T-helper 1 cell (primary cell): ENCODE data around the gene ORC1.

ENCODE experiments used
- DNase-seq, 5 donors: peaks; one replicate each; pipeline ENCODE4 v3.0.0-alpha.2; 2012 to 2020
- total RNA-seq, 4 donors: gene quantifications; one replicate each; lab custom pipeline; 2026; lab: John Stamatoyannopoulos, UW

The ORC1 gene
- total RNA-seq = 2.8 to 3.0 (median 2.9) reads per million in 4 donors

DNA sequence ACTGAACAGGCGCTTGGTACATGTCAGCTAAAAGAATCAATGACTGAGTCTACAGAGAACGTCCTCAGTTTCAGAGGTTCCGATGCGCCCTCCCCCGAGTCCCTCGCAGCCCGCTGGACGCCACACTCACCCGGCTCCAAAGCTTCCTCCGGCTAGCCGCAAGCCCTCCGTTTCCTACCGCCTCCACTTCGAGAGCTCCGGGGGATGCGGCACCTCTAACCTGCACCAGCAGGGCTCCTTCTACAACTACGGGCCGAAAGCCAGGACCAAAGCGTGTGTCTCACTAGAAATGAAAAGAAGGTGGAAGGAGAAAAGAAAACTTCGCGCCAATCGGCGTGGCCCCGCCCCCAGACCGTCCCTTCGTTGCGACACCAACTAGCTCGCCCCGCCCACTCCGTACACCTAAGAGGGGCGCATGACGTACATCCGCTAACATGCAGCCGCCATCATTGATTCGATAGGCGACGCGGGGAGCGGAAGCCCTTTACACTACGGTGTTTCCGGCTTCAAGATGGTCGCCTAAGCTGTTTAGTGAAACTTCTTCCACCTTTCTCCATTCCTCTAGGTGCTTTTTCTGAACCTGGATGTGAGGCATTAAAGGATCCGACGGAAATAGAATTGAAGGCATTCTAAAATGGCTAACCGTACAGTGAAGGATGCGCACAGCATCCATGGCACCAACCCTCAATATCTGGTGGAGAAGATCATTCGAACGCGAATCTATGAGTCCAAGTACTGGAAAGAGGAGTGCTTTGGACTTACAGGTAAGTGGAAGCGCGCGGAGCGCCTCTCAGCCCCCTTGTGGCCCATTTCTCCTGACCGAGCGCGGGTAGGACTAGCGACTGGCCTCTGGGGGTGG is at the start of gene ORC1, which contains the start of gene PRPF38A:
Gene ORC1, minus strand, starts transcription at position 308 of the 859 bp plus-strand sequence. CDS start 2,200 bp downstream, outside the sequence.
Gene PRPF38A, plus strand, starts transcription at position 487 of the 859 bp plus-strand sequence. Its CDS starts 148 bp downstream, at position 635.
- DNase-seq = peak; percentile 96 to 99 (median 97)

DNA sequence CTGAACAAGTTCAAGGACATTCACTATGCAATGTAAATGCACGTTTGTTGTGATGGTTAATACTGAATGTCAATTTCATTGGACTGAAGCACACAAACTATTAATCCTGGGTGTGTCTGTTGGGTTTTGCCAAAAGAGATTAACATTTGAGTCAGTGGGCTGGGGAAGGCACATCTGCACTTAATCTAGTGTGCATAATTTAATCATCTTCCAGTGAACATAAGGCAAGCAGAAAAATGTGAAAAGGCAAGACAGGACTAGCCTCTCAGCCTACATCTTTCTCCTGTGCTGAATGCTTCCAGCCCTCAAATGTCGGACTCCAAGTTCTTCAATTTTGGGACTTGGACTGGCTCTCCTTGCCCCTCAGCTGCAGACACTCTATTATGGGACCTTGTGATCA is 40.2 kb upstream of the ORC1 start:
- DNase-seq = no peak

DNA sequence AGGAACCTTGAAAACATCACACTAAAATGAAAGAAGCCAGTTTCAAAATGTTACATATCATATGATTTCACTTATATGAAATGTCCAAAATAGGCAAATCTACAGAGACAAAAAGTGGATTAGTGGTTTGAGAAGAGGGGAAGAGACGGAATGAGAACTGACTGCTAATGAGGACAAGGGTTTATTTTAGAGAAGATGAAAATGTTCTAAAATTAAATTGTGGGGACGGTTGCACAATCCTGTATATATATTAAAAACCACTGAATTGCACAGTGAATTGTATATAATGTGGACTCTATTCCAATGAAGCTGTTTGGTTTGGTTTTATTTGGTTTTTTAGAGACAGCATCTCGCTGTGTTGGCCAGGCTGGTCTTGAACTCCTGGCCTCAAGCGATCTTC is 35.8 kb upstream of the ORC1 start:
- no peak for DNase-seq

DNA sequence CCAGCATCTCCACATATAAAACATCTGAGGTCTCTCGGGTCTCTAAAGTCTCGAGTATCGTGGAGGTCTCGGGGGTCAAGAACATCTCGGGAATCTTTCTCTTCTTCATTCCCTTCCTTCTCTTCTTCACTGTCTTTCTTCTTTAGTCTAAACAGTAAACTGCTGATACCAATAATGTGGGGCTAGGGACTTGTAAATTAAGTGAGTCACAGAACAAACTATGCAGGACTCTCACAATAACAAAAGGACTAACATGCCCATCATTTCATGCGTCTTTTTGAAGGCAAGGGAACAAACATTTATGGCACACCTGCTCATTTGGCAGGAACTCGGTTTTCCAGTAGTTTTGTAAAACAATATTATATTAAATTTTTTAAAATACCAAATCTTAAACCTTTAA is 32.6 kb upstream of the ORC1 start:
- no peak for DNase-seq

DNA sequence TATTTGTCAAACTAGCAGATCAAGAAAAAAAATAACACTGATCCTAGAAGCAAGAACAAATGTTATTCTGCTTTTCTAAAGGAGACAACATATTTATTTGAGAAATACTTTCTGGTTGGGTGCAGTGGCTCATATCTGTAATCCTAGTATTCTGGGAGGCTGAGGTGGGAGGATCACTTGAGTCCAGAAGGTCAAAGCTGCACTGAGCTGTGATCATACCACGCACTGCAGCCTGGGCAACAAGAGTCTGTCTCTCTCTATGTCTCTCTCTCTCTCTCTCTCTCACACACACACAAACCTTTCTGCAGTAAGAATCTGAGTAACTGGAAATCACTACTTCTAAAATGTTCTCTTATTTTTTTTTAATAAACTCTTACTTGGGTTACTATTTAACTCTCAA is 31.4 kb upstream of the ORC1 start:
- no peak for DNase-seq

DNA sequence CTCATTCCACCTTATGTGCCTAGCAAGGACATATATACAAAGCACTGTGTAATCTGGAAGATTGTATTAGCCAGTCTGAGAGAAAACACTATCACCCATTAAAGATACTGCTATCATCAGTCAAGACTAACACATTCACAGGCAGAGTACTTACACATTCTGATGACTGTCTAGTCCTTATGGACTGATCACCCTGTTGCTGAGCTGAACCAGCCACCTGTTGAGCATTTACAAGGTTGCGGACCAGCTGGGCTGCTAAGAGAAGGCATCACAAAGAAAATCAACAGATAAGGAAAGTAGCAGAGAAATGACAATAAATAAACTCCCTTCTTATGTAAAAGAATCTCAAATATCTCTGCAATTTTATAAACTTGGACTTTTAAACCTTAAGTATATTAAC is 31.0 kb upstream of the ORC1 start:
- DNase-seq = no peak

DNA sequence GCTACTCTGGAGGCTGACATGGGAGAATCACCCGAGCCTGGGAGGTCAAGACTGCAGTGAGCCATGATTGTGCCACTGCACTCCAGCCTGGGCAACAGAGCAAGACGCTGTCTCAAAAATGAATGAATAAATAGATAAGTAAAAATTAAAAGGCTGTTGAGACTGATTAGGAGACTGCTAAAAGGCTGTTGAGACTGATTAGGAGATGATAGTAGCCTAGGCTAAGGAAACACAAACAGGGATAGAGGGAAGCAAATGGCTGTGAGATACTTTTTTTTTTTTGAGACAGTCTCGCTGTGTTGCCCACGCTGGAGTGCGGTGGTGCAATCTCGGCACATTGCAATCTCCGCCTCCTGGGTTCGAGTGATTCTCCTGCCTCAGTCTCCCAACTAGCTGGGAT is 28.6 kb upstream of the ORC1 start:
- DNase-seq = no peak

DNA sequence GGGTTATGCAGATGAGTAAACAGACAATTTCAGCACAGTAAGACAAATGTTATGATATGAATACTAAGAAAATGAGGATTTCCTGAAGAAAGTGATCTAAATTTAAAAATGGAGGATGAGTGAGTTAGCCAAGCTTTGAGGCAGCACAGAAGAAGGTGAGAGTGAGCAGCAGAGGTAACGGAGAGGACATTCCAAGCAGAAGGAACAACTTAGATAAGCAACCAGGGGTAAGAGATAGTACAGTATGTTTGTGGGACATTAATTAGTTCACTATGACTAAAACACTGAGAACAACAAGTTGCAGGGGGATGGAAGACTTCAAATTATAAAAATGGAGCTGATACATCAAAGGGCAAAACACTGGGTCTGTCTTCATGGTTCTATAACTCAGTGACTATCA is 22.9 kb upstream of the ORC1 start:
- DNase-seq = no peak

DNA sequence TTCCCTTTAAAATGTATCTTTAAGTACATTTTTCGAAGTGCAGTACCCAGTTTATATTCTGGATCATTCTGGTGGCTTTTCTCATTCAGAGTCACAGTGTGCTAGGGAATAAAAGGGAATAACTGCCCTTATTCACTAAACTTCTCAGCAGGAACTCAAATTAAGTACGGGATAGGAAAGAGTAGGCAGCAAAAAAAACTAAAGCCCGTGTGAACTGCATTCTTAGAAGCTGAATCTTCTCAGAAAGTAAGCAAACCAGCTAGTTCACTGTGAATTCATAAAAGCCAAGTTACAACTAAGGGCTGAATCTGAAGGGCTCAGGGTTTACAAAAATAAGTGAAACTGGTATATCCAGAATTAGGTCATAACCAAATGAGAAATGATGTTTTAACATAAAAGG is 22.1 kb upstream of the ORC1 start:
- no peak for DNase-seq

DNA sequence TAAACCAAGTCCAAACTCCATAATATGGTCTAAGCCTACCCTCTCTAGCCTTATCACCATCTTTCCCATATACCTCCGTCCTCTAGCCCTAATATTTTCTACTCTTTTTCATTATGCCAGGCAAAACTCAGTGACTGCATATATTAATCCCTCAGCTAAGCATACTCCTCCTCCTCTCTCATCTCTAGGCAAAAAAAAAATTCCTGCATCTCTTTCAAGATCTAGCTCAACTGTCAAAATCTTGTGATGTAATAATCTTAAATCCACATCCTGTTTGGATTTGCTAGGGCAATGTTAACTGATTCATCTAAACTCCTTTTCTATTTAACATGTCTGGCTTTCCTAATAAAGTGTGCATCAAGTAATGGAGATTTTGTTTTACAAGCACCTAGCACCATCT is 20.6 kb upstream of the ORC1 start:
- peak in 1 of 5 donors; percentile 12 for DNase-seq

DNA sequence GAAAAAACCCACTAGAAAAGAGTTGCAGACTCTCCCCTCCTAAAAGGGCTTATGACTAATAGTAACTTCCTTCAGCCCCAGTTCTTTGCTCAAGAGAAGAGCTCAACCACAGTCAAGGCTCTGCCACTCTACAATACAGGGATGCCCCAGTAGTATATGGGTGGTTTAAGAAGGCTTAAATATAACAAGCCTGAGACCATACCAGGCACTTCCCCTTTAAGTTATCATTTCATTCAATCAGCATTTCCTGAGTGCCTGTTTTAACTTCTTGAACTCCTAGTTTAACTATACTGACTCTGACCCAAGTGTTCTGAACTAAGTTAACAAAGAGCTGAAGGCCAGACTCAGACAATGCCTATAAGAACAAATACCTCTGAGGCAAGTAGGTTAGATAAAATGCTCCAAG is 20.0 kb upstream of the ORC1 start:
- peak in 4 of 5 donors; percentile 21 to 82 (median 29) for DNase-seq

DNA sequence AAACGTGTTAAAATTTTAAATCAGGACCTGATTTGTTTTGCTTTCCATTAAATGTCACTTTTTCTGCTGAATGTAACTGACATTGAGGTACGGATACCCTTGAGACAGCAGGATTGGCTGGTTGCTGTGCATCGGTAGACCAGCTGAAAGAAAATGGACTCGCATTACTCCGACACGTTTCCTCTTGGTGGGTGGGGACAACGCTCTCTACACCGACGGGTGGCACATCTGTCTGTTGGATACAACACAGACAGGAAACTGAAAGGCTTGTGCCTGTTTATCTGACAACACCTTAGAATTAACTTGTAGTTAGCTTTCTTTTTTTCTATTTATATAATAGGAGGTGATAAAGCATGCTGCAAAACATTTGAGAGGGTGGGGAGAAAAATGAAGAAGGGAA is 19.5 kb upstream of the ORC1 start:
- DNase-seq = peak; percentile 58 to 90 (median 65)

DNA sequence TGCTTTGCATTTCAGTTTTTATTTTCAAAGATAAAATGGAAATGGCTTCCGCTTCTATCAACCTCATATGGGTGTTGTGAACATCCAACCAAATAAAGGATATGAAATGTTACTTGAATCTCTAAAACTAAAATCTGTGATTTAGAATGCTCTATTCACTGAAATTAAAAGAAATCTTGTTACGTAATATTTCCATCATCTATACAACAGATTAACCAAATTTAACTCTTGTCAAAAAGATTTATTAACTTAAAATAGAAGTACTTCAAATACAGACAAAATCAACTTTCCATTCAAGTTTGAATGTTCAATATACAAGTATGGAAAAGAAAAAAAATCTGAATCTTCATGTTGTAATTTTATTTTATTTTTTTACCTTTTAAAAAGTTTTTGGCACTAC is 18.8 kb upstream of the ORC1 start:
- DNase-seq = no peak

DNA sequence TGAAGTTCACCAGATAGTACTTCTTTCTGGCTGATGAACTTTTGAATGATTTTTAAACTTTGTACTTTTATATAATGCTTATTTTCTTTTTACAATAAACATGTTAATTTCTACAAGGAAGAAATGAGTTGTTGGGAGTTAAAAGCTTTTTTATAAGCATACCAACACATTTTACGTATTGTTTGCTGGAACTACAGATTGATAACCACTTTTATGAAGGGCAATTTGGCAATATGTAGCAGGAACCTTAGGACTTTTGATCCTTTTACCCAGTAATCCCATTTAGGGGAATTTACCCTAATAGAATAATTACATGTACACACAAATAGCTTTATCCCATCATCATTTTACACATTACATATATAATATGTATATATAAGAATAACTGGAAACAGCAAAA is 16.5 kb upstream of the ORC1 start:
- DNase-seq = no peak

DNA sequence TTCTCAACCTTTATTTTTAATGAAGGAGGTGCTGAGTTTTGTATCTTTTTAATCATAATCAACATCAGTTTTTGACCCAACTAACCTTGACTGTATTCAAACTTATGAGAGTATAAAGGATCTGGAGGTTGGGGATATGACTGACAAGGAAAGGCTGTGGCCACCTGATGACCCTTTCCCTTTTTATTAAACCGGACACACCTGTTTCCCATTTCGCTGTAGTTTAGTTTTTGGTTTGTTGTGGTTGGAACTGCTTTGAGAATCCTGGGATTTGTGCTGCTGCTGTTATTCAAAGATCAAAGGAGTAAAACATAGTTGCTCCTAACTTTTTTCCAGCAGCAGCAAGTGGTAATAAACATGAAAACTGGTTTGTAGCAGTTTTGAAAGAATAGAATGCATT is 12.6 kb upstream of the ORC1 start:
- DNase-seq = no peak

DNA sequence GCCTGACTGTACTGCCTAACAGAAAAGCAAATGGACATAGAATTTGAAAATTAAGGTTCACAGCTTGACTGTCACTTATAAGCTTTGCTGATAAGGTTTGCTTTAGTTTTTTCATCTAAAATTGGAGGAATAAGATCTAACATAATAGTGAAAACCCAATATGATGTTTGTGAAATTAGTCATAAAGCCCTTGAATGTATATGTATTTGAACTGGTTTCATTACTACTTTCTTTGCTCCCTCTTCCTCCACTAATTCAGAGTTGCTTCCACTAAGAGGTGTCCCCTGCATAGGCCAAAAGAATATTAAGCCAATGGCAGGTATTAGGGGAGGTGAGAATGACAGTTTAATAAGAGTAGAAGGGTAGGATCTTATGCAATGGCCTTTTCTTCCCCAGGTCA is 10.7 kb upstream of the ORC1 start:
- DNase-seq = no peak

DNA sequence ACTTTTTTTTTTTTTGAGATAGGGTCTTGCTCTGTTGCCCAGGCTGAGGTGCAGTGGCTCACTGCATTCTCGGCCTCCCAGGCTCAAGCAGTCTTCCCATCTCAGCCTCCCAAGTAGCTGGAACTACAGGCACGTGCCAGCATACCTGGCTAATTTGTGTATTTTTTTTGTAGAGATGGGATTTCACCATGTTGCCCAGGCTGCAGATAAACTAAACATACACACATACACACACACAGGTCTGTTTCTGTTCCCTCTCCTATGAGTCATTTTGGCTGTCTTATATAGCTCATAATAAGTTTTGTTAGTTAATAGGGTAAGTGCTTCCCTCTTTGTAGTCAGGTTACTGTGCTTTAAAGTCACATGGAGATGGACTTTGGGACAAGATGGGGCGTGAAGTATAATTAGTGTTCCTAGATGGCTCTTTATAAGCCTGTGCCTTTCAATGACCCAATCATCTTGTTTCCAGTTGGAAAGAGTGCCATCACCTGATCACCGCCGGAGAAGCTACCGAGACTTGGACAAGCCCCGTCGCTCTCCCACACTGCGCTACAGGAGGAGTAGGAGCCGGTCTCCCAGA is 9.3 kb upstream of the ORC1 start:
- DNase-seq = no peak

DNA sequence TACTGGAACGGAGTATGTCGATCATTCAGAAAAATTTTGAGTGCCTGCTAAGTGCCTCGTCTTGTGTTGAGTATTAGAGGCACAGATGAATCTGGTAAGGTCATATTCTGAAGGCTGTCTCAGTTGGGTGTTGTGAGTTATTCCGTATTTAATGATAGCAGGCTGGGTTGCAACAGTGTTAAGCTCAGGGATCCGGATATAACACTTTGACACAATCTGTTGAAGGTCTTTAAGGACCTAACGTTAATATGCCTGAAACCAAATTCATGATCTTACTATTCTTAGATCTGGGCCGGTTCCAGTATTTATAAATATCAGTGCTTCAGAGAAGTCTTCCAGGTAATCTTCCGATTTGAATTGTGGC is 734 bp upstream of the ORC1 start:
- no peak for DNase-seq

DNA sequence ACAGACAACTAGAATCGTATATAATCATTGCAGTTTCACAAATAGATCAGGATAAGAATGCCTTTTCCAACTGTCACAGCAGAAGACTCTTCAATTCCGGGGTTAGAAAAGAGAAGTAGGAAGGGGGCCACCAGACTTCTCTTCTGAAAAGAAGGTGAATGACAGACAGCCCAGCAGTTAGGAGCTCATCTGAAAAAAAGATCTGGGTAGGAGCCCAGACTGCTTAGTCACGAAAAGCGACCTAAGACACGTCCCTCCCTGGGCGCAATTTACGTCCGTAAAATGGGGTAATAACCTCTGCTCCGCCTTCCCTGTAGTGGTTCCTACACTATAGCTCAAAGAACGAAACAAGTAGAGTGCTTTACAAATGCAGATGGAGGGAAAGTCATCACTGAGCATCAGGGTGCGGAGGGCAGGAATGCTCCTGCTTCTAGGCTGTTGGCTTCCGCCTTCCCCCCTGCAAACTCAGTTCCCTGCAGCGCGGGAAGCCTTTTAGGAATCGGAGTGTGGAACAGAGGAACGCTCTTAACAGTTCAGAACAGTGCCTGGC is 582 bp downstream of the ORC1 start:
- DNase-seq = peak; percentile 9 to 81 (median 36)

DNA sequence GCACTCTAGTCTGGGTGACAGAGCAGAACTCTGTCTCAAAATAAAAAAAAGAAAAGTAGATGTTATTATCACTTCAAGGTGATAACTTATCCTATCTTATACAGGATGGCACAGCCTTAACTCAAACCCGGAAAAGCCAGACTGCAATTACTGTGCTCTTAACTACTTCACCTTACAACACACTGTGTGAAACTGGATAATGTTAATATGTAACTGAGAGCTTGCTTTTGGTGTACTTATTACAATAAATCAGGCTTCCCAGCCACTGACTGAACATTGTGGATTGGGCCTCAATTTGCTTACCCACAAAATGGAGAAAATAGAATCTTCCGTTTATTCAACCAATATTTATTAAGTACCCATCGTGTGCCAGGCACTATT is 1.4 kb downstream of the ORC1 start:
- DNase-seq = no peak

DNA sequence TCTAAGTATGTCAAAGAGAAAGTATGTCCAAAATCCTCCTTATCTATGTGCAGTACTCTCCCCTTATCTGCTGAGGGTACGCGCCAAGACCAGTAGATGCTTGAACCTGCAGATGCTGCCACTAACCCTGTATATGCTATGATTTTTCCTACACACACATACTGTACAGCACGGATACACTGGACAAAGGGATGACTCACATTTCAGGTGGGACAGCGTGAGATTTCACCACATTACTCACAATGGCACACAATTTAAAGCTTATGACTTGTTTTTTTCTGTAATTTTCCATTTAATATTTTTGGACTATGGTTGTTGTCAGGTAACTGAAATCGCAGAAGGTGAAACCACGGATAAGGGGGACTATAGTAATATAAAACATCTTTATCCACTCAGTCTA is 4.1 kb downstream of the ORC1 start:
- DNase-seq = no peak

DNA sequence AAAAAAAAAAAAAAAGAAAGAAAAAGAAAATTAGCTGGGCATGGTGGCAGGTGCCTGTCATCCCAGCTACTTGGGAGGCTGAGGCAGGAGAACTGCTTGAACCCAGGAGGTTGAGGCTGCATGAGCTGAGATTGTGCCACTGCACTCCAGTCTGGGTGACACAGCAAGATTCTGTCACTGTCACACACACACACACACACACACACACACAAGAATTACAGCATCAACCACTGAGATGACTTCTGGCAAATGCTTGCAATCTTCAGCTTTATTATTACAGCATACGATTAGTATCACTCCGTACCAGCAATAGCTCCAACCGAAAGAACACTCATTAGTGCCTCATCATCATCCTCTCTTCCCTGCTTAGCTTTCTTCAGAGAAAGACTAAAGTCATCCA is 4.6 kb downstream of the ORC1 start:
- no peak for DNase-seq

DNA sequence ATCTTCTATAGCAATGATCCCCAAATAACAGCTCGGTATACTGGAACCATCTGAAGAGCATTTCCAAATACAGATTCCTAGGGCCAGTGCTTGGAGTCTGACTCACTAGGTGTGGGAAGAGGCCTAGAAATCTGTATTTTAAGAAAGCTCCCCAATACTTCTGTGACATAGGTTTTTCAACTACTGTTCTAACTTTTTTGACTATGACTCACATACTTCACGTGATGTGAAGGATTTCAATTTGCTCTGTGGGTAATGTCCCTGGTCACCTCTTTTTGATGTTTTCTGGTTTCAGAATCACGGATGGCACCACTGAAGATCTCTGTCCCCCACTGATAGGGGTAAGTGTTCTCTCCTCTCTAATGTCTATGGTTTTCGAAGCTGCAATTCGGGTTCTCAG is 11.0 kb downstream of the ORC1 start:
- DNase-seq = no peak

DNA sequence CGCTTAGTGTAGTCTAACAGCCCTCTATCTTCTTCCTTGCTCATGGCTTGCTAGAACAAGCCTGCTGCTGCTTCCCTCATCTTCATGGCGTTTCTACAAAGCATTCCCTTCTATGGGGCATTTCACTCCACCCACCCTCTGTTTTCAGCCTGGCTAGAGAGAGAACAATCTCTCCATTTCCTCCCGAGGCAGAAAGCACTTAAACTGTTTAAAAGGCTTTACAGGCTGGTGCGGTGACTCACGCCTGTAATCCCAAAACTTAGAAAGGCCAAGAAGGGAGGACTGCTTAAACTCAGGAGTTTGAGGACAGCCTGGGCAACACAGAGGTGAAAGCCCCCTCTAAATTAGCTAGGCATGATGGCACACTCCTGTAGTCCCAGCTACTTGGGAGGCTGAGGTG is 17.8 kb downstream of the ORC1 start:
- no peak for DNase-seq
